H1 (cell line): Measurements from ENCODE around the gene GLG1. TPM values are rescaled to one million over a fixed set of nuclear protein-coding genes. Genes with fewer than 3 reads are reported as not detected.

Experiments used
- CTCF ChIA-PET: fragments of 300-600 bp; sonication (Branson Sonifier 250); formaldehyde crosslinking; loops from one replicate; lab custom pipeline; 2021; ENCODE audit not compliant: partially characterized antibody; lab: Charles Lee
- POLR2A ChIA-PET: fragments of 300-600 bp; sonication (Branson Sonifier 250); formaldehyde crosslinking; loops from one replicate; lab custom pipeline; 2021; ENCODE audit warnings: inconsistent platforms; ENCODE audit not compliant: partially characterized antibody; lab: Charles Lee
- DNase-seq, 2 experiments: peaks; one replicate each; pipeline versions ENCODE4 v3.0.0 to v3.0.0-alpha.2; 2010 to 2022; ENCODE audit warnings: low spot score in 2 of 2, low read depth in 1 of 2, mixed read lengths in 1 of 2
- FAIRE-seq: peaks from 2 replicates; lab custom pipeline; 2011; peaks lifted over from hg19 to GRCh38; lab: Jason Lieb, UNC
- H2AFZ ChIP-seq: 2 replicates; pipeline ENCODE4 v1.8.1; 2012; ENCODE audit warnings: low read length, inconsistent platforms
- H2AK5ac ChIP-seq: 2 replicates; pipeline ENCODE4 v1.6.1; 2013; ENCODE audit warnings: low read depth, low read length
- H2BK120ac ChIP-seq: replicated peaks from 2 replicates; pipeline ENCODE3; 2013; ENCODE audit warnings: low read depth, low read length, inconsistent platforms
- H2BK12ac ChIP-seq: 2 replicates; pipeline ENCODE4 v1.6.1; 2013; ENCODE audit warnings: low read depth, low read length
- H2BK15ac ChIP-seq: 2 replicates; pipeline ENCODE4 v1.6.1; 2013; ENCODE audit warnings: low read length
- H2BK20ac ChIP-seq: 2 replicates; pipeline ENCODE4 v1.6.1; 2013; ENCODE audit warnings: low read length
- H2BK5ac ChIP-seq: 2 replicates; pipeline ENCODE4 v1.6.1; 2013; ENCODE audit warnings: low read depth, low read length
- H3K14ac ChIP-seq: 2 replicates; pipeline ENCODE4 v1.6.1; 2013; ENCODE audit warnings: inconsistent platforms; ENCODE audit not compliant: insufficient read length
- H3K18ac ChIP-seq: 2 replicates; pipeline ENCODE4 v1.6.1; 2013; ENCODE audit warnings: low read length; ENCODE audit errors: extremely low read depth
- H3K23ac ChIP-seq: 2 replicates; pipeline ENCODE4 v1.6.1; 2013; ENCODE audit warnings: inconsistent platforms; ENCODE audit not compliant: insufficient read length
- H3K23me2 ChIP-seq: 2 replicates; pipeline ENCODE4 v1.6.1; 2013; ENCODE audit warnings: low read depth, low read length
- H3K27ac ChIP-seq: 2 replicates; pipeline ENCODE4 v1.6.1; 2011; ENCODE audit warnings: low read depth, low read length, inconsistent platforms
- H3K27me3 ChIP-seq, 4 experiments: replicated peaks in 1 of 4; 1 replicate in 1 of 4; 2 replicates in 3 of 4; pipeline versions ENCODE4 v1.6.1 to v1.8.1; 2011 to 2013; ENCODE audit warnings: low read length in 3 of 4, mild to moderate bottlenecking in 3 of 4, inconsistent platforms in 2 of 4, mixed read lengths in 2 of 4, moderate library complexity in 1 of 4; ENCODE audit not compliant: control insufficient read depth in 3 of 4, insufficient read depth in 3 of 4; ENCODE audit errors: extremely low read depth in 1 of 4
- H3K36me3 ChIP-seq, 4 experiments: 2 replicates each; pipeline versions ENCODE4 v1.6.1 to v1.8.1; 2011 to 2013; ENCODE audit warnings: mild to moderate bottlenecking in 4 of 4, low read length in 3 of 4, moderate library complexity in 2 of 4, control low read depth in 1 of 4, inconsistent platforms in 1 of 4; ENCODE audit not compliant: insufficient read depth in 4 of 4, control insufficient read depth in 2 of 4
- H3K4ac ChIP-seq: replicated peaks from 2 replicates; pipeline ENCODE3; 2013; ENCODE audit warnings: low read length, low read depth, mixed read lengths, inconsistent platforms; ENCODE audit not compliant: insufficient read length
- H3K4me1 ChIP-seq, 4 experiments: replicated peaks in 1 of 4; 1 replicate in 1 of 4; 2 replicates in 3 of 4; pipeline versions ENCODE4 v1.6.1 to v1.8.1; 2011 to 2013; ENCODE audit warnings: low read length in 3 of 4, inconsistent platforms in 2 of 4, mixed read lengths in 1 of 4; ENCODE audit not compliant: insufficient read depth in 4 of 4, control insufficient read depth in 3 of 4
- H3K4me2 ChIP-seq, 2 experiments: 2 replicates each; pipeline versions ENCODE4 v1.6.1 to v1.8.1; 2011 to 2013; ENCODE audit warnings: low read depth in 2 of 2, low read length in 2 of 2, control low read depth in 1 of 2, inconsistent platforms in 1 of 2, mild to moderate bottlenecking in 1 of 2; ENCODE audit not compliant: insufficient read depth in 1 of 2
- H3K4me3 ChIP-seq, 4 experiments: fragments of 200-600, 300-600 bp in 1 of 4; sonication (generic), shearing (Covaris generic), sonication (Bioruptor Twin) in 1 of 4; 2 replicates each; pipeline versions ENCODE4 v1.5.1 to v1.8.1; 2011 to 2016; ENCODE audit warnings: low read length in 4 of 4, low read depth in 3 of 4, control low read depth in 2 of 4, inconsistent platforms in 2 of 4, mild to moderate bottlenecking in 2 of 4, mixed read lengths in 1 of 4, moderate library complexity in 1 of 4; ENCODE audit not compliant: insufficient read depth in 2 of 4; ENCODE audit errors: extremely low read depth in 1 of 4
- H3K56ac ChIP-seq: replicated peaks from 2 replicates; pipeline ENCODE3; 2013; ENCODE audit warnings: low read depth, mild to moderate bottlenecking, mixed read lengths, low read length, inconsistent platforms; ENCODE audit not compliant: insufficient read length
- H3K79me1 ChIP-seq: 2 replicates; pipeline ENCODE4 v1.6.1; 2013; ENCODE audit warnings: low read depth, low read length, control low read depth
- H3K79me2 ChIP-seq, 2 experiments: 2 replicates each; pipeline versions ENCODE4 v1.6.1 to v1.8.1; 2012 to 2013; ENCODE audit warnings: low read length in 2 of 2, mild to moderate bottlenecking in 2 of 2, inconsistent platforms in 1 of 2; ENCODE audit not compliant: insufficient read depth in 2 of 2, control insufficient read depth in 1 of 2
- H3K9ac ChIP-seq, 4 experiments: replicated peaks in 1 of 4; 1 replicate in 1 of 4; 2 replicates in 3 of 4; pipeline versions ENCODE4 v1.6.1 to v1.8.1; 2011 to 2013; ENCODE audit warnings: low read depth in 3 of 4, low read length in 3 of 4, control low read depth in 2 of 4, mild to moderate bottlenecking in 2 of 4, moderate library complexity in 2 of 4, inconsistent platforms in 1 of 4; ENCODE audit errors: extremely low read depth in 1 of 4
- H3K9me3 ChIP-seq, 2 experiments: 2 replicates each; pipeline versions ENCODE4 v1.6.1 to v1.8.1; 2012 to 2013; ENCODE audit warnings: mild to moderate bottlenecking in 2 of 2, moderate library complexity in 2 of 2, control low read depth in 1 of 2, inconsistent platforms in 1 of 2, low read depth in 1 of 2, low read length in 1 of 2, mixed read lengths in 1 of 2; ENCODE audit not compliant: insufficient read depth in 2 of 2
- H4K20me1 ChIP-seq, 2 experiments: replicated peaks in 1 of 2; 2 replicates each; pipeline versions ENCODE3 to v1.8.1; 2011 to 2013; ENCODE audit warnings: inconsistent platforms in 2 of 2, low read length in 2 of 2, mild to moderate bottlenecking in 1 of 2; ENCODE audit not compliant: insufficient read depth in 2 of 2, control insufficient read depth in 1 of 2
- H4K5ac ChIP-seq: 2 replicates; pipeline ENCODE4 v1.6.1; 2013; ENCODE audit warnings: low read length, low read depth, mixed read lengths, inconsistent platforms; ENCODE audit not compliant: insufficient read length
- H4K8ac ChIP-seq: 2 replicates; pipeline ENCODE4 v1.8.0; 2013; ENCODE audit warnings: mild to moderate bottlenecking, moderate library complexity, low read length, inconsistent platforms; ENCODE audit not compliant: insufficient read depth; ENCODE audit errors: extremely low read depth
- H4K91ac ChIP-seq: replicated peaks from 2 replicates; pipeline ENCODE3; 2013; ENCODE audit warnings: low read length, mixed read lengths, inconsistent platforms; ENCODE audit not compliant: insufficient read length
- SP2 ChIP-seq: IDR thresholded peaks from 2 replicates; pipeline ENCODE4 v1.6.1; 2012; ENCODE audit warnings: mild to moderate bottlenecking, low read length, inconsistent platforms
- WGBS, 2 experiments: shearing (Covaris generic) in 1 of 2; methylation state at CpG; one replicate each; pipeline versions ENCODE4 v1.1.6 to v1.1.7; 2013 to 2015; ENCODE audit warnings: low lambda C conversion rate in 2 of 2, mixed read lengths in 2 of 2, inconsistent platforms in 1 of 2, low coverage in 1 of 2, missing lambda C conversion rate in 1 of 2; ENCODE audit not compliant: insufficient replicate concordance in 2 of 2, insufficient coverage in 1 of 2, insufficient read length in 1 of 2; ENCODE audit errors: extremely low coverage in 1 of 2, missing lambda C conversion rate in 1 of 2; 5-methylcytosine and 5-hydroxymethylcytosine counted together
- polyA plus RNA-seq, 7 experiments: library from polyadenylated mRNA; depleted of rRNA in 3 of 7; stranded (reverse) in 5 of 7; unstranded in 2 of 7; fragments of >200 nt in 5 of 7; fragments of 200-250 nt in 2 of 7; gene quantifications; 1 replicate in 5 of 7; 2 replicates in 1 of 7; 4 replicates in 1 of 7; pipeline versions ENCODE4 v1.2.1 to v1.2.3, GENCODE V29; 2011 to 2013; ENCODE audit warnings: missing spikeins in 2 of 7, mixed read lengths in 2 of 7
- total RNA-seq: library from RNA; stranded (reverse); fragmentation: NEBNext Ultra II Directional; extraction: Animal tissue kit (Norgen Biotek cat#: 25700); gene quantifications from 2 replicates; pipeline ENCODE4 v1.2.1, GENCODE V29; 2021

GLG1 gene
- total and polyA plus RNA-seq, 2 of the 8 experiments (the other 6 are each of a cell fraction or from before 2014, with no cell fraction given), result 53.4 to 139 TPM

- H4K20me1 ChIP-seq, result peaks cover 2 to 4% of the 10 kb centered on the region in 2 experiments
- no peak overlapping the region for H4K5ac ChIP-seq
- no peak overlapping the region for H2AFZ ChIP-seq
- H2BK15ac ChIP-seq, result no peak overlapping the region
- no peak overlapping the region for H3K56ac ChIP-seq
- no peak overlapping the region for H3K9ac ChIP-seq
- H2BK12ac ChIP-seq, result no peak overlapping the region
- no peak overlapping the region for H2BK20ac ChIP-seq
- DNase-seq, result no peak
- no peaks in the 10 kb centered on the region for H3K4me1 ChIP-seq
- H4K91ac ChIP-seq, result no peak overlapping the region
- H3K9me3 ChIP-seq, result no peaks in the 10 kb centered on the region
- H3K79me1 ChIP-seq, result no peaks in the 10 kb centered on the region
- H2BK120ac ChIP-seq, result no peak overlapping the region
- no peak overlapping the region for H2BK5ac ChIP-seq
- no peak overlapping the region for H3K23ac ChIP-seq
- ChIA-PET CTCF (interaction anchor here (0.9 to 2.7 kb wide), 3 partner anchors 9 to 78 kb away, joined by 3 to 9 read pairs (median 6); no protein-coding TSS in a partner anchor), POLR2A (interaction anchor here (0.8 to 2.0 kb wide), 3 partner anchors 9 to 25 kb away, joined by 4 to 5 read pairs (median 5); partner anchors contain the start of gene RFWD3)
- H3K23me2 ChIP-seq, result no peaks in the 10 kb centered on the region
- H3K4ac ChIP-seq, result no peak overlapping the region
- no peak overlapping the region for H3K27ac ChIP-seq
- no peak overlapping the region for H2AK5ac ChIP-seq
- peaks cover 19 to 85% (median 62%) of the 10 kb centered on the region in 4 experiments for H3K36me3 ChIP-seq
- H3K4me3 ChIP-seq, result no peak overlapping the region
- H3K4me2 ChIP-seq, result no peak overlapping the region
- H3K27me3 ChIP-seq, result no peaks in the 10 kb centered on the region
- 97% methylated on average over 8 of the region's 8 CpGs; no CpG with 5 or more reads in 1 of the 2 experiments for WGBS, 2 experiments
- FAIRE-seq, result no peak
- H3K18ac ChIP-seq, result no peak overlapping the region
- H3K79me2 ChIP-seq, result peaks cover 0 to under 1% of the 10 kb centered on the region in 2 experiments; a peak in 2 of 4 replicates
- no peak overlapping the region for H3K14ac ChIP-seq
- no peak overlapping the region for H4K8ac ChIP-seq
- TF ChIP-seq SP2, result no peak
These were observed 35.1 kb upstream of the GLG1 start for GRCh38 chr16:74641969-74642368.
